K562 (cell line): Measurements from ENCODE around the gene HSPA1B. TPM values are rescaled to one million over a fixed set of nuclear protein-coding genes. Genes with fewer than 3 reads are reported as not detected.
A peak's percentile ranks its signal among the peaks of the same experiment; 100 is the strongest.

Experiments used
- CREB5 ChIP-seq: fragments of 250-450 bp; sonication (Bioruptor Pico); IDR thresholded peaks from 2 replicates; pipeline ENCODE4 v1.5.0; 2020; ENCODE audit warnings: mild to moderate bottlenecking
- ELK3 ChIP-seq: fragments of 450-650 bp; formaldehyde crosslinking; IDR thresholded peaks from 2 replicates; pipeline ENCODE4 v1.4.0; 2020; ENCODE audit warnings: mild to moderate bottlenecking
- FOSL1 ChIP-seq: fragments of 200-800 bp; sonication (Bioruptor generic); conservative IDR thresholded peaks from 2 replicates; pipeline ENCODE4 v1.6.1; 2016; ENCODE audit warnings: missing genetic modification characterization, missing compliant biosample characterization
- NFIC ChIP-seq: fragments of 450-650 bp; IDR thresholded peaks from 2 replicates; pipeline ENCODE4 v1.6.1; 2017; ENCODE audit warnings: mild to moderate bottlenecking, inconsistent platforms
- PHF21A ChIP-seq: fragments of 450-650 bp; IDR thresholded peaks from 2 replicates; pipeline ENCODE4 v1.6.1; 2017; ENCODE audit warnings: low read depth, borderline replicate concordance
- RBM22 ChIP-seq: fragments of 200-400 bp; formaldehyde crosslinking; IDR thresholded peaks from 2 replicates; pipeline ENCODE4 v1.6.1; 2018; ENCODE audit warnings: low read length, low read depth; ENCODE audit not compliant: poor library complexity, severe bottlenecking
- SIN3A ChIP-seq, 2 experiments: fragments of 150-350 bp in 1 of 2; IDR thresholded peaks; 2 replicates each; pipeline ENCODE4 v1.6.1; 2011 to 2016; ENCODE audit warnings: borderline replicate concordance in 2 of 2, low read depth in 2 of 2, low read length in 2 of 2, mild to moderate bottlenecking in 2 of 2, moderate library complexity in 2 of 2; ENCODE audit not compliant: control insufficient read depth in 1 of 2
- SREBF2 ChIP-seq: sonication (generic); formaldehyde crosslinking; IDR thresholded peaks from 2 replicates; pipeline ENCODE4 v1.4.0; 2020; ENCODE audit warnings: mild to moderate bottlenecking, missing genetic modification reagents
- SRF ChIP-seq, 2 experiments: fragments of 250-450, 450-650 bp in 1 of 2; sonication (Bioruptor Pico) in 1 of 2; sonication (generic) in 1 of 2; formaldehyde crosslinking; IDR thresholded peaks; 2 replicates each; pipeline versions ENCODE4 v1.5.0 to v1.5.1; 2020 to 2022; ENCODE audit warnings: mild to moderate bottlenecking in 1 of 2, missing genetic modification reagents in 1 of 2
- TAF9B ChIP-seq: fragments of 450-650 bp; IDR thresholded peaks from 2 replicates; pipeline ENCODE4 v1.6.1; 2018; ENCODE audit warnings: mild to moderate bottlenecking; ENCODE audit not compliant: partially characterized antibody
- THRAP3 ChIP-seq: fragments of 450-650 bp; IDR thresholded peaks from 2 replicates; pipeline ENCODE4 v1.6.1; 2016; ENCODE audit warnings: mild to moderate bottlenecking, inconsistent platforms, borderline replicate concordance
- ZKSCAN8 ChIP-seq: fragments of 200-800 bp; sonication (Bioruptor generic); IDR thresholded peaks from 2 replicates; pipeline ENCODE4 v1.6.1; 2016; ENCODE audit warnings: missing genetic modification characterization, missing compliant biosample characterization
- ZNF12 ChIP-seq: sonication (generic); formaldehyde crosslinking; IDR thresholded peaks from 2 replicates; pipeline ENCODE4 v1.4.0; 2020; ENCODE audit warnings: mild to moderate bottlenecking, missing genetic modification reagents
- ZNF263 ChIP-seq: sonication (generic); formaldehyde crosslinking; IDR thresholded peaks from 2 replicates; pipeline ENCODE4 v1.8.0; 2022; ENCODE audit warnings: mild to moderate bottlenecking, missing genetic modification reagents, borderline replicate concordance
- ZNF707 ChIP-seq: fragments of 250-450 bp; sonication (Bioruptor Pico); conservative IDR thresholded peaks from 2 replicates; pipeline ENCODE4 v1.8.0; 2022; ENCODE audit warnings: inconsistent platforms, mild to moderate bottlenecking, moderate library complexity
- ZNF778 ChIP-seq: fragments of 450-650 bp; formaldehyde crosslinking; IDR thresholded peaks from 2 replicates; pipeline ENCODE4 v1.4.0; 2020; ENCODE audit warnings: mild to moderate bottlenecking, moderate library complexity
- polyA plus RNA-seq, 8 experiments: library from polyadenylated mRNA; depleted of rRNA in 4 of 8; stranded (reverse) in 5 of 8; unstranded in 3 of 8; fragments of >200 nt; fragmentation: Nextera tagmentation in 2 of 8; fragmentation: Illumina TruSeq in 1 of 8; extraction: Ambion mirVana in 2 of 8; extraction: Trizol in 1 of 8; gene quantifications; 2 replicates each; pipeline versions ENCODE4 v1.2.1 to v1.2.3, GENCODE V29; 2011 to 2014; ENCODE audit warnings: inconsistent platforms in 1 of 8, missing spikeins in 1 of 8
- total RNA-seq, 7 experiments: library from RNA; depleted of rRNA in 6 of 7; stranded (reverse); fragments of >200 nt in 6 of 7; fragmentation: Illumina TruSeq in 2 of 7; extraction: Trizol in 2 of 7; gene quantifications; 2 replicates each; pipeline versions ENCODE4 v1.2.1 to v1.2.3, GENCODE V29; 2011 to 2021; ENCODE audit warnings: low replicate concordance in 1 of 7
- TF ChIP-seq, protein P1 (sequence below), 2 experiments: fragments of 450-650 bp in 1 of 2; IDR thresholded peaks; 2 replicates each; pipeline ENCODE4 v1.6.1; 2011 to 2017; ENCODE audit warnings: low read depth in 2 of 2, antibody characterized with exemption in 1 of 2, borderline replicate concordance in 1 of 2, low read length in 1 of 2, mild to moderate bottlenecking in 1 of 2, mixed read lengths in 1 of 2; ENCODE audit not compliant: control insufficient read depth in 1 of 2
- TF ChIP-seq, protein P2 (sequence below): fragments of 150-350 bp; conservative IDR thresholded peaks from 2 replicates; pipeline ENCODE4 v1.6.1; 2014; ENCODE audit warnings: low read length

The HSPA1B gene
- total and polyA plus RNA-seq, 9 of the 15 experiments (the other 6 are each of a cell fraction or from before 2014, with no cell fraction given): 0.27 to 227 (median 51.2) TPM

DNA sequence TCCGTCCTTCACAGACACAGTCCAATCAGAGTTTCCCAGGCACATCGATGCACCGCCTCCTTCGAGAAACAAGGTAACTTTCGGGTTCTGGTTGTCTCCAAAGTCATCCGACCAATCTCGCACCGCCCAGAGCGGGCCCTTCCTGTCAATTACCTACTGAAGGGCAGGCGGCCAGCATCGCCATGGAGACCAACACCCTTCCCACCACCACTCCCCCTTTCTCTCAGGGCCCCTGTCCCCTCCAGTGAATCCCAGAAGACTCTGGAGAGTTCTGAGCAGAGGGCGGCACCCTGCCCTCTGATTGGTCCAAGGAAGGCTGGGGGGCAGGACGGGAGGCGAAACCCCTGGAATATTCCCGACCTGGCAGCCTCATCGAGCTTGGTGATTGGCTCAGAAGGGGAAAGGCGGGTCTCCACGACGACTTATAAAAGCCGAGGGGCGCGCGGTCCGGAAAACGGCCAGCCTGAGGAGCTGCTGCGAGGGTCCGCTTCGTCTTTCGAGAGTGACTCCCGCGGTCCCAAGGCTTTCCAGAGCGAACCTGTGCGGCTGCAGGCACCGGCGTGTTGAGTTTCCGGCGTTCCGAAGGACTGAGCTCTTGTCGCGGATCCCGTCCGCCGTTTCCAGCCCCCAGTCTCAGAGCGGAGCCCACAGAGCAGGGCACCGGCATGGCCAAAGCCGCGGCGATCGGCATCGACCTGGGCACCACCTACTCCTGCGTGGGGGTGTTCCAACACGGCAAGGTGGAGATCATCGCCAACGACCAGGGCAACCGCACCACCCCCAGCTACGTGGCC, at the start of gene HSPA1B (continued):
- no peak; the same call in 1 of the 2 replicates for TF ChIP-seq ZNF263 (CRISPR knock-in tag)
- no peak for TF ChIP-seq ZKSCAN8
- TF ChIP-seq ELK3 (CRISPR knock-in tag): no peak
- TF ChIP-seq SIN3A (IDR thresholded peaks at IDR 0.05; ENCODE audit: borderline replicate concordance in 2 of 2, control insufficient read depth in 1 of 2, low read depth in 2 of 2, low read length in 2 of 2): peak; percentile 97
- TF ChIP-seq PHF21A: no peak
- TF ChIP-seq SREBF2 (CRISPR knock-in tag): no peak
- no peak for TF ChIP-seq NFIC
- no peak for TF ChIP-seq FOSL1 (tag)
- TF ChIP-seq, protein P1, sequence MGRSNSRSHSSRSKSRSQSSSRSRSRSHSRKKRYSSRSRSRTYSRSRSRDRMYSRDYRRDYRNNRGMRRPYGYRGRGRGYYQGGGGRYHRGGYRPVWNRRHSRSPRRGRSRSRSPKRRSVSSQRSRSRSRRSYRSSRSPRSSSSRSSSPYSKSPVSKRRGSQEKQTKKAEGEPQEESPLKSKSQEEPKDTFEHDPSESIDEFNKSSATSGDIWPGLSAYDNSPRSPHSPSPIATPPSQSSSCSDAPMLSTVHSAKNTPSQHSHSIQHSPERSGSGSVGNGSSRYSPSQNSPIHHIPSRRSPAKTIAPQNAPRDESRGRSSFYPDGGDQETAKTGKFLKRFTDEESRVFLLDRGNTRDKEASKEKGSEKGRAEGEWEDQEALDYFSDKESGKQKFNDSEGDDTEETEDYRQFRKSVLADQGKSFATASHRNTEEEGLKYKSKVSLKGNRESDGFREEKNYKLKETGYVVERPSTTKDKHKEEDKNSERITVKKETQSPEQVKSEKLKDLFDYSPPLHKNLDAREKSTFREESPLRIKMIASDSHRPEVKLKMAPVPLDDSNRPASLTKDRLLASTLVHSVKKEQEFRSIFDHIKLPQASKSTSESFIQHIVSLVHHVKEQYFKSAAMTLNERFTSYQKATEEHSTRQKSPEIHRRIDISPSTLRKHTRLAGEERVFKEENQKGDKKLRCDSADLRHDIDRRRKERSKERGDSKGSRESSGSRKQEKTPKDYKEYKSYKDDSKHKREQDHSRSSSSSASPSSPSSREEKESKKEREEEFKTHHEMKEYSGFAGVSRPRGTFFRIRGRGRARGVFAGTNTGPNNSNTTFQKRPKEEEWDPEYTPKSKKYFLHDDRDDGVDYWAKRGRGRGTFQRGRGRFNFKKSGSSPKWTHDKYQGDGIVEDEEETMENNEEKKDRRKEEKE (IDR thresholded peaks at IDR 0.05; ENCODE audit: borderline replicate concordance in 1 of 2, control insufficient read depth in 1 of 2, low read depth in 2 of 2, low read length in 1 of 2): no peak
- TF ChIP-seq SRF (CRISPR knock-in tag; IDR thresholded peaks at IDR 0.05): peak; percentile 75 to 79; a peak in 3 of 4 replicates
- no peak for TF ChIP-seq ZNF707
- no peak for TF ChIP-seq TAF9B
- peak; percentile 96 for TF ChIP-seq RBM22
- no peak for TF ChIP-seq CREB5 (CRISPR knock-in tag)
- TF ChIP-seq ZNF778 (CRISPR knock-in tag): no peak
- TF ChIP-seq ZNF12 (CRISPR knock-in tag): 0 out of 2 replicates have a peak, but pooled peaks have one; percentile 78
- TF ChIP-seq, protein P2, sequence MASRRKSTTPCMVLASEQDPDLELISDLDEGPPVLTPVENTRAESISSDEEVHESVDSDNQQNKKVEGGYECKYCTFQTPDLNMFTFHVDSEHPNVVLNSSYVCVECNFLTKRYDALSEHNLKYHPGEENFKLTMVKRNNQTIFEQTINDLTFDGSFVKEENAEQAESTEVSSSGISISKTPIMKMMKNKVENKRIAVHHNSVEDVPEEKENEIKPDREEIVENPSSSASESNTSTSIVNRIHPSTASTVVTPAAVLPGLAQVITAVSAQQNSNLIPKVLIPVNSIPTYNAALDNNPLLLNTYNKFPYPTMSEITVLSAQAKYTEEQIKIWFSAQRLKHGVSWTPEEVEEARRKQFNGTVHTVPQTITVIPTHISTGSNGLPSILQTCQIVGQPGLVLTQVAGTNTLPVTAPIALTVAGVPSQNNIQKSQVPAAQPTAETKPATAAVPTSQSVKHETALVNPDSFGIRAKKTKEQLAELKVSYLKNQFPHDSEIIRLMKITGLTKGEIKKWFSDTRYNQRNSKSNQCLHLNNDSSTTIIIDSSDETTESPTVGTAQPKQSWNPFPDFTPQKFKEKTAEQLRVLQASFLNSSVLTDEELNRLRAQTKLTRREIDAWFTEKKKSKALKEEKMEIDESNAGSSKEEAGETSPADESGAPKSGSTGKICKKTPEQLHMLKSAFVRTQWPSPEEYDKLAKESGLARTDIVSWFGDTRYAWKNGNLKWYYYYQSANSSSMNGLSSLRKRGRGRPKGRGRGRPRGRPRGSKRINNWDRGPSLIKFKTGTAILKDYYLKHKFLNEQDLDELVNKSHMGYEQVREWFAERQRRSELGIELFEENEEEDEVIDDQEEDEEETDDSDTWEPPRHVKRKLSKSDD: peak; percentile 57; the same call in 1 of the 2 replicates
- TF ChIP-seq THRAP3: no peak
